Mucosa of descending colon (tissue), 3 donors: ENCODE data around the gene NBEAL2. TPM values are rescaled to one million over a fixed set of nuclear protein-coding genes. Genes with fewer than 3 reads are reported as not detected.
A peak's percentile ranks its signal among the peaks of the same experiment; 100 is the strongest.

Experiments used
- ATAC-seq: fragments of 200-7000 bp; cut with Tn5 transposase; one replicate; pipeline ENCODE4 v1.9.1; 2020; ENCODE audit warnings: mild to moderate bottlenecking, moderate library complexity
- DNase-seq, 3 donors: peaks; one replicate each; pipeline ENCODE4 v3.0.0-alpha.2; 2020
- H3K36me3 ChIP-seq: fragments of 200-600 bp; one replicate; pipeline ENCODE4 v1.8.0; 2021; ENCODE audit warnings: low read depth, mild to moderate bottlenecking
- H3K4me1 ChIP-seq: fragments of 200-600 bp; one replicate; pipeline ENCODE4 v1.8.0; 2021; ENCODE audit warnings: low read depth, mild to moderate bottlenecking
- H3K4me3 ChIP-seq: fragments of 200-600 bp; one replicate; pipeline ENCODE4 v1.8.0; 2021; ENCODE audit warnings: mild to moderate bottlenecking
- H3K9me3 ChIP-seq: fragments of 200-600 bp; one replicate; pipeline ENCODE4 v1.8.0; 2021; ENCODE audit warnings: mild to moderate bottlenecking
- CTCF ChIP-seq: fragments of 200-600 bp; IDR thresholded peaks from one replicate; pipeline ENCODE4 v1.8.0; 2022; ENCODE audit warnings: antibody characterized with exemption, mild to moderate bottlenecking
- intact Hi-C, 2 donors: fragments of 100-400 bp; cut with DNase I in 1 of 2; cut with micrococcal nuclease in 1 of 2; formaldehyde crosslinking; loops; one replicate each; pipeline versions ENCODE4 v1.11.0 to v1.11.1; 2022; cut with DNase I, micrococcal nuclease
- total RNA-seq, 3 donors: library from RNA; stranded (reverse); fragmentation: NEBNext Ultra II Directional in 2 of 3; extraction: Animal tissue kit (Norgen Biotek cat#: 25700) in 2 of 3; gene quantifications; one replicate each; pipeline versions ENCODE4 v1.2.1 to v1.2.4, GENCODE V29; 2021 to 2023
- donor health status: DM: no; HTN: no; CAD: no; lungs with moderate emphysema.
- donor health status: DM: no; HTN: no; CAD: no.
- donor health status: DM: no; HTN: yes; CAD: no.

NBEAL2 gene
- total RNA-seq, 3 donors from 2014 or later = 49.2 to 94.0 (median 53.7) TPM

GRCh38 chr3:46987319-46987742 lies 7.9 kb downstream of the NBEAL2 start:
- no peak for TF ChIP-seq CTCF
- H3K4me1 ChIP-seq = peaks cover 31% of the 10 kb centered on the region
- peak in 1 of 3 donors; percentile 46 for DNase-seq
- no peak overlapping the region for H3K4me3 ChIP-seq
- no peaks in the 10 kb centered on the region for H3K9me3 ChIP-seq
- intact Hi-C loops = no loop called here
- no peaks in the 10 kb centered on the region for H3K36me3 ChIP-seq
- peak; percentile 9 for ATAC-seq

GRCh38 chr3:46987743-46988401 lies 8.4 kb downstream of the NBEAL2 start:
- Histone ChIP-seq H3K9me3 (no peaks in the 10 kb centered on the region), H3K4me1 (peaks cover 26% of the 10 kb centered on the region), H3K4me3 (no peak overlapping the region), H3K36me3 (no peaks in the 10 kb centered on the region)
- intact Hi-C loops = no loop called here
- no peak for TF ChIP-seq CTCF
- DNase-seq = peak; percentile 83 to 94 (median 85)
- peak; percentile 88 for ATAC-seq

GRCh38 chr3:46988616-46989015 lies 9.2 kb downstream of the NBEAL2 start:
- Histone ChIP-seq H3K4me1 (peaks cover 25% of the 10 kb centered on the region), H3K36me3 (no peaks in the 10 kb centered on the region), H3K9me3 (no peaks in the 10 kb centered on the region), H3K4me3 (no peak overlapping the region)
- intact Hi-C loops = no loop called here
- ATAC-seq (no peak), DNase-seq (peak in 1 of 3 donors; percentile 44)
- TF ChIP-seq CTCF = no peak

- ATAC-seq = no peak
- intact Hi-C loops = no loop called here
- TF ChIP-seq CTCF = no peak
Measured at GRCh38 chr3:46989146-46989810, 9.8 kb downstream of the NBEAL2 start.

GRCh38 chr3:46990573-46991374 lies 11.3 kb downstream of the NBEAL2 start:
- ATAC-seq = no peak
- no peaks in the 10 kb centered on the region for H3K9me3 ChIP-seq
- no peak for TF ChIP-seq CTCF
- H3K36me3 ChIP-seq = no peaks in the 10 kb centered on the region
- peaks cover 25% of the 10 kb centered on the region for H3K4me1 ChIP-seq
- H3K4me3 ChIP-seq = no peak overlapping the region
- intact Hi-C loops = loop anchor here in 1 of 2 donors (10.0 kb wide), 1 partner anchor 286 kb away; the partner anchor contains the start of gene TMIE
- DNase-seq = peak in 2 of 3 donors; percentile 36 to 71

More at GRCh38 chr3:46989146-46989810, 9.8 kb downstream of the NBEAL2 start:
- H3K4me1 ChIP-seq = peaks cover 25% of the 10 kb centered on the region
- DNase-seq = peak in 1 of 3 donors; percentile 60
- H3K4me3 ChIP-seq = no peak overlapping the region
- H3K9me3 ChIP-seq = no peaks in the 10 kb centered on the region
- H3K36me3 ChIP-seq = no peaks in the 10 kb centered on the region
